IMR-90 (cell line): ENCODE results near the gene SCNN1B. TPM values are rescaled to one million over a fixed set of nuclear protein-coding genes. Genes with fewer than 3 reads are reported as not detected.

ENCODE experiments used
- ATAC-seq: fragments of 200-7000 bp; cut with Tn5 transposase; 2 replicates; pipeline ENCODE4 v1.9.1; 2020; ENCODE audit warnings: low read depth, mild to moderate bottlenecking, moderate library complexity
- BruUV-seq: library from RNA; stranded (reverse); fragments of 400-500 nt; replicated peaks from 2 replicates; lab custom pipeline; 2021; lab: Mats Ljungman, UMichigan
- CTCF ChIA-PET: fragments of 300-600 bp; formaldehyde crosslinking; extraction: SDS; loops from one replicate; lab custom pipeline; 2021; ENCODE audit warnings: antibody characterized with exemption; lab: Yijun Ruan, JAX
- POLR2A ChIA-PET: fragments of 300-600 bp; sonication (Branson Sonifier 250); formaldehyde crosslinking; loops from one replicate; lab custom pipeline; 2022; ENCODE audit warnings: antibody characterized with exemption; ENCODE audit not compliant: unreplicated experiment; lab: Charles Lee
- DNase-seq: peaks from one replicate; pipeline ENCODE4 v3.0.0; 2013
- H2AFZ ChIP-seq: replicated peaks from 2 replicates; pipeline ENCODE3; 2013; ENCODE audit warnings: low read length, mild to moderate bottlenecking; ENCODE audit not compliant: poor library complexity
- H2AK5ac ChIP-seq: 2 replicates; pipeline ENCODE4 v1.6.1; 2013; ENCODE audit warnings: low read depth, low read length, inconsistent platforms
- H2AK9ac ChIP-seq: replicated peaks from 2 replicates; pipeline ENCODE3; 2013; ENCODE audit warnings: mild to moderate bottlenecking, low read depth, low read length, moderate library complexity; ENCODE audit not compliant: poor library complexity
- H2BK120ac ChIP-seq: 2 replicates; pipeline ENCODE4 v1.6.1; 2013; ENCODE audit warnings: low read depth, low read length, inconsistent platforms
- H2BK15ac ChIP-seq: 3 replicates; pipeline ENCODE4 v1.6.1; 2013; ENCODE audit warnings: low read depth, low read length, inconsistent platforms
- H2BK20ac ChIP-seq: 2 replicates; pipeline ENCODE4 v1.6.1; 2013; ENCODE audit warnings: low read depth, mild to moderate bottlenecking, inconsistent platforms, low read length, moderate library complexity
- H2BK5ac ChIP-seq: 2 replicates; pipeline ENCODE4 v1.6.1; 2013; ENCODE audit warnings: mild to moderate bottlenecking, low read depth, low read length, inconsistent platforms; ENCODE audit not compliant: poor library complexity, severe bottlenecking
- H3K14ac ChIP-seq: replicated peaks from 2 replicates; pipeline ENCODE4 v1.6.1; 2013; ENCODE audit warnings: low read depth, low read length, inconsistent platforms
- H3K18ac ChIP-seq: 2 replicates; pipeline ENCODE4 v1.6.1; 2013; ENCODE audit warnings: low read depth, low read length, control low read depth
- H3K23ac ChIP-seq: 2 replicates; pipeline ENCODE4 v1.6.1; 2013; ENCODE audit warnings: low read depth, low read length, inconsistent platforms
- H3K27ac ChIP-seq: 2 replicates; pipeline ENCODE4 v1.5.1; 2013; ENCODE audit warnings: mild to moderate bottlenecking, control low read depth, low read length; ENCODE audit not compliant: insufficient read depth
- H3K27me3 ChIP-seq: 2 replicates; pipeline ENCODE4 v1.6.1; 2013; ENCODE audit warnings: low read length; ENCODE audit not compliant: control insufficient read depth, insufficient read depth
- H3K36me3 ChIP-seq: 2 replicates; pipeline ENCODE4 v1.6.1; 2013; ENCODE audit warnings: low read length, mixed read lengths; ENCODE audit not compliant: control insufficient read depth, insufficient read depth
- H3K4ac ChIP-seq: 2 replicates; pipeline ENCODE4 v1.6.1; 2013; ENCODE audit warnings: low read depth, low read length, inconsistent platforms
- H3K4me1 ChIP-seq: 2 replicates; pipeline ENCODE4 v1.6.1; 2013; ENCODE audit warnings: low read length, mixed read lengths; ENCODE audit not compliant: control insufficient read depth, insufficient read depth
- H3K4me2 ChIP-seq: 2 replicates; pipeline ENCODE4 v1.6.1; 2013; ENCODE audit warnings: low read depth, mild to moderate bottlenecking, control low read depth, low read length, moderate library complexity
- H3K4me3 ChIP-seq: 2 replicates; pipeline ENCODE4 v1.5.1; 2013; ENCODE audit warnings: low read depth, mild to moderate bottlenecking, control low read depth, low read length, moderate library complexity; ENCODE audit not compliant: insufficient read depth
- H3K56ac ChIP-seq: 2 replicates; pipeline ENCODE4 v1.6.1; 2013; ENCODE audit warnings: low read length, inconsistent platforms; ENCODE audit not compliant: insufficient read depth; ENCODE audit errors: extremely low read depth
- H3K79me1 ChIP-seq, 2 experiments: 2 replicates each; pipeline ENCODE4 v1.6.1; 2013; ENCODE audit warnings: low read length in 2 of 2, inconsistent platforms in 1 of 2, low read depth in 1 of 2
- H3K9ac ChIP-seq: 2 replicates; pipeline ENCODE4 v1.6.1; 2013; ENCODE audit warnings: low read depth, low read length, control low read depth
- H3K9me1 ChIP-seq: 2 replicates; pipeline ENCODE4 v1.6.1; 2013; ENCODE audit warnings: low read length, inconsistent platforms; ENCODE audit not compliant: insufficient read depth
- H3K9me3 ChIP-seq: 2 replicates; pipeline ENCODE4 v1.6.1; 2013; ENCODE audit warnings: low read length; ENCODE audit not compliant: control insufficient read depth, insufficient read depth
- H4K20me1 ChIP-seq: 2 replicates; pipeline ENCODE4 v1.6.1; 2013; ENCODE audit warnings: low read length, inconsistent platforms; ENCODE audit not compliant: insufficient read depth
- H4K5ac ChIP-seq: 2 replicates; pipeline ENCODE4 v1.6.1; 2013; ENCODE audit warnings: mild to moderate bottlenecking, low read depth, low read length, control low read depth
- H4K8ac ChIP-seq, 2 experiments: 2 replicates each; pipeline ENCODE4 v1.6.1; 2013; ENCODE audit warnings: low read depth in 2 of 2, low read length in 2 of 2, control low read depth in 1 of 2, inconsistent platforms in 1 of 2
- H4K91ac ChIP-seq: 2 replicates; pipeline ENCODE4 v1.6.1; 2013; ENCODE audit warnings: low read depth, low read length, inconsistent platforms; ENCODE audit not compliant: insufficient read depth
- BHLHE40 ChIP-seq: fragments of 150-350 bp; IDR thresholded peaks from 2 replicates; pipeline ENCODE4 v1.6.1; 2016; ENCODE audit warnings: mild to moderate bottlenecking, low read depth, low read length
- CEBPB ChIP-seq: IDR thresholded peaks from 2 replicates; pipeline ENCODE4 v1.6.1; 2012; ENCODE audit warnings: low read depth, low read length, improper control_type of control experiment
- CHD1 ChIP-seq: IDR thresholded peaks from 2 replicates; pipeline ENCODE4 v1.6.1; 2012; ENCODE audit warnings: low read depth, low read length, improper control_type of control experiment
- CTCF ChIP-seq: conservative IDR thresholded peaks from 2 replicates; pipeline ENCODE4 v1.5.1; 2012; ENCODE audit warnings: mild to moderate bottlenecking, low read depth, low read length, improper control_type of control experiment
- ELK1 ChIP-seq: fragments of 150-350 bp; IDR thresholded peaks from 2 replicates; pipeline ENCODE4 v1.6.1; 2016; ENCODE audit warnings: low read depth, mild to moderate bottlenecking, low read length, moderate library complexity, borderline replicate concordance
- FOS ChIP-seq: fragments of 150-350 bp; IDR thresholded peaks from 2 replicates; pipeline ENCODE4 v1.6.1; 2016; ENCODE audit warnings: low read depth, low read length
- MAFK ChIP-seq: IDR thresholded peaks from 2 replicates; pipeline ENCODE4 v1.6.1; 2012; ENCODE audit warnings: low read depth, low read length, improper control_type of control experiment
- MAZ ChIP-seq: IDR thresholded peaks from 2 replicates; pipeline ENCODE4 v1.6.1; 2012; ENCODE audit warnings: low read depth, mild to moderate bottlenecking, low read length, improper control_type of control experiment, moderate library complexity, borderline replicate concordance
- MXI1 ChIP-seq: IDR thresholded peaks from 2 replicates; pipeline ENCODE4 v1.6.1; 2012; ENCODE audit warnings: low read depth, mild to moderate bottlenecking, low read length, moderate library complexity, borderline replicate concordance
- NFE2L2 ChIP-seq: fragments of 150-350 bp; IDR thresholded peaks from 2 replicates; pipeline ENCODE4 v1.6.1; 2016; ENCODE audit warnings: low read depth, mild to moderate bottlenecking, low read length
- POLR2A ChIP-seq: IDR thresholded peaks from 2 replicates; pipeline ENCODE4 v1.6.1; 2012; ENCODE audit warnings: mild to moderate bottlenecking, low read depth, low read length
- RAD21 ChIP-seq: IDR thresholded peaks from 2 replicates; pipeline ENCODE4 v1.6.1; 2012; ENCODE audit warnings: low read length, improper control_type of control experiment
- RCOR1 ChIP-seq: IDR thresholded peaks from 2 replicates; pipeline ENCODE4 v1.6.1; 2012; ENCODE audit warnings: mild to moderate bottlenecking, low read length, improper control_type of control experiment; ENCODE audit not compliant: insufficient replicate concordance
- RFX5 ChIP-seq: IDR thresholded peaks from 2 replicates; pipeline ENCODE4 v1.8.0; 2012; ENCODE audit warnings: low read depth, mild to moderate bottlenecking, low read length, moderate library complexity
- SMC3 ChIP-seq: fragments of 150-350 bp; IDR thresholded peaks from 2 replicates; pipeline ENCODE4 v1.6.1; 2016; ENCODE audit warnings: low read depth, mild to moderate bottlenecking, antibody characterized with exemption, low read length, moderate library complexity
- USF2 ChIP-seq: fragments of 150-350 bp; IDR thresholded peaks from 2 replicates; pipeline ENCODE4 v1.6.1; 2017; ENCODE audit warnings: mild to moderate bottlenecking, antibody characterized with exemption, low read length, low read depth
- WGBS, 2 experiments: methylation state at CpG; one replicate each; pipeline versions ENCODE4 v1.1.5 to v1.1.7; 2013; ENCODE audit warnings: missing lambda C conversion rate in 2 of 2; ENCODE audit not compliant: insufficient read length in 1 of 2; ENCODE audit errors: extremely low coverage in 2 of 2; 5-methylcytosine and 5-hydroxymethylcytosine counted together
- dilution Hi-C: fragments of 300-500 bp; cut with HindIII; formaldehyde crosslinking; loops from one replicate; pipeline ENCODE4 v1.14.3; 2018; ENCODE audit warnings: low sequenced_read_pairs; ENCODE audit not compliant: unreplicated experiment
- in situ Hi-C: fragments of 300-500 bp; cut with MboI; formaldehyde crosslinking; loops from 3 replicates; pipeline ENCODE4 v1.14.3; 2019; ENCODE audit warnings: low sequenced_read_pairs, inconsistent platforms, mixed read lengths
- intact Hi-C: fragments of 100-400 bp; cut with micrococcal nuclease; formaldehyde crosslinking; loops from 2 replicates; pipeline ENCODE4 v1.10.0; 2022
- polyA plus RNA-seq, 3 experiments: library from polyadenylated mRNA; depleted of rRNA; stranded (reverse); fragments of >200 nt; gene quantifications; 2 replicates each; pipeline ENCODE4 v1.2.3, GENCODE V29; 2012; ENCODE audit warnings: low replicate concordance in 1 of 3
- total RNA-seq: library from RNA; depleted of rRNA; stranded (reverse); fragments of >200 nt; gene quantifications from 2 replicates; pipeline ENCODE4 v1.2.3, GENCODE V29; 2012

Gene SCNN1B
- total and polyA plus RNA-seq, 2 of the 4 experiments (the other 2 are of a cell fraction): not detected

- in situ Hi-C loops: no loop called here
- no peak overlapping the region for H3K9ac ChIP-seq
- 93% methylated on average over 3 of the region's 10 CpGs; no CpG with 5 or more reads in 1 of the 2 experiments for WGBS, 2 experiments
- ChIA-PET CTCF (no interaction called here), POLR2A (no interaction called here)
- H3K23ac ChIP-seq: no peak overlapping the region
- H3K4me1 ChIP-seq: no peaks in the 10 kb centered on the region
- ATAC-seq (no peak), DNase-seq (no peak)
- H3K36me3 ChIP-seq: no peaks in the 10 kb centered on the region
- H2BK20ac ChIP-seq: no peak overlapping the region
- H2AK9ac ChIP-seq: no peak overlapping the region
- no peaks in the 10 kb centered on the region for H3K9me3 ChIP-seq
- H3K4me2 ChIP-seq: no peak overlapping the region
- H3K4me3 ChIP-seq: no peak overlapping the region
- BruUV-seq: no TSS peak
- no peak overlapping the region for H2BK5ac ChIP-seq
- TF ChIP-seq BHLHE40 (no peak), RCOR1 (no peak), ELK1 (no peak), CEBPB (no peak), MXI1 (no peak), MAZ (no peak), RAD21 (no peak), CHD1 (no peak), CTCF (no peak), POLR2A (no peak), USF2 (no peak), FOS (no peak), RFX5 (no peak), SMC3 (no peak), MAFK (no peak), NFE2L2 (no peak)
- no peak overlapping the region for H3K18ac ChIP-seq
- H4K8ac ChIP-seq: no peak overlapping the region
- H3K4ac ChIP-seq: no peak overlapping the region
- H3K27ac ChIP-seq: no peak overlapping the region
- H4K20me1 ChIP-seq: no peaks in the 10 kb centered on the region
- H3K79me1 ChIP-seq: no peaks in the 10 kb centered on the region
- H2AFZ ChIP-seq: no peak overlapping the region
- peaks cover 6% of the 10 kb centered on the region; the same call in 1 of the 2 replicates for H3K27me3 ChIP-seq
- H2AK5ac ChIP-seq: no peak overlapping the region
- no peaks in the 10 kb centered on the region; the same call in 1 of the 2 replicates for H3K9me1 ChIP-seq
- no peak overlapping the region for H3K14ac ChIP-seq
- no peak overlapping the region for H4K91ac ChIP-seq
- H3K56ac ChIP-seq: no peak overlapping the region
- dilution Hi-C loops: no loop called here
- intact Hi-C loops: no loop called here
- no peak overlapping the region for H2BK120ac ChIP-seq
- no peak overlapping the region for H2BK15ac ChIP-seq
- H4K5ac ChIP-seq: no peak overlapping the region
Observed at GRCh38 chr16:23367564-23367963, 65.5 kb downstream of the SCNN1B start.
